Measurements from ENCODE around the gene MAN1C1.

MAN1C1 gene

GRCh38 chr1:25725482-25725881 lies 108.9 kb downstream of the MAN1C1 start:
- TF ChIP-seq NFIC (IDR thresholded peaks at IDR 0.05) = no peak
- no peak for TF ChIP-seq TCF12 (IDR thresholded peaks at IDR 0.05; ENCODE audit: low read depth)
- TF ChIP-seq CREB1 (IDR thresholded peaks at IDR 0.05; ENCODE audit: low read depth) = no peak
- no peak for TF ChIP-seq ZBTB7A (IDR thresholded peaks at IDR 0.05; ENCODE audit: low read depth)
- no peak for TF ChIP-seq TEAD4 (IDR thresholded peaks at IDR 0.05)
- TF ChIP-seq TAF1 (IDR thresholded peaks at IDR 0.05; ENCODE audit: low read depth) = no peak

- TF ChIP-seq TAF1 (IDR thresholded peaks at IDR 0.05; ENCODE audit: low read depth) (no peak), RAD21 (IDR thresholded peaks at IDR 0.05; ENCODE audit: low read depth) (no peak), FOXM1 (IDR thresholded peaks at IDR 0.05; ENCODE audit: borderline replicate concordance, low read depth) (no peak), REST (IDR thresholded peaks at IDR 0.05; ENCODE audit: low read depth) (no peak), NFIC (IDR thresholded peaks at IDR 0.05) (no peak), USF1 (IDR thresholded peaks at IDR 0.05) (no peak), YY1 (IDR thresholded peaks at IDR 0.05; ENCODE audit: low read depth) (no peak), EP300 (IDR thresholded peaks at IDR 0.05; ENCODE audit: borderline replicate concordance) (no peak), CEBPB (IDR thresholded peaks at IDR 0.05) (no peak)
Observed at GRCh38 chr1:25727088-25727487, 110.5 kb downstream of the MAN1C1 start.

- TF ChIP-seq EGR1 (IDR thresholded peaks at IDR 0.05) (no peak), NFIC (IDR thresholded peaks at IDR 0.05) (no peak), TCF12 (IDR thresholded peaks at IDR 0.05; ENCODE audit: low read depth) (no peak), USF1 (IDR thresholded peaks at IDR 0.05) (no peak), TAF1 (IDR thresholded peaks at IDR 0.05; ENCODE audit: low read depth) (no peak), CREB1 (IDR thresholded peaks at IDR 0.05; ENCODE audit: low read depth) (no peak), EP300 (IDR thresholded peaks at IDR 0.05; ENCODE audit: borderline replicate concordance) (no peak), ZBTB7A (IDR thresholded peaks at IDR 0.05; ENCODE audit: low read depth) (no peak)
Observed at GRCh38 chr1:25727635-25728286, 111.2 kb downstream of the MAN1C1 start.

- no peak for TF ChIP-seq USF1 (IDR thresholded peaks at IDR 0.05)
- TF ChIP-seq ZBTB7A (IDR thresholded peaks at IDR 0.05; ENCODE audit: low read depth) = no peak
- no peak for TF ChIP-seq FOXM1 (IDR thresholded peaks at IDR 0.05; ENCODE audit: borderline replicate concordance, low read depth)
- TF ChIP-seq NFIC (IDR thresholded peaks at IDR 0.05) = no peak
- TF ChIP-seq CEBPB (IDR thresholded peaks at IDR 0.05) = no peak
- TF ChIP-seq CREB1 (IDR thresholded peaks at IDR 0.05; ENCODE audit: low read depth) = no peak
- no peak for TF ChIP-seq EGR1 (IDR thresholded peaks at IDR 0.05)
- no peak for TF ChIP-seq TAF1 (IDR thresholded peaks at IDR 0.05; ENCODE audit: low read depth)
- TF ChIP-seq REST (IDR thresholded peaks at IDR 0.05; ENCODE audit: low read depth) = no peak
- TF ChIP-seq RAD21 (IDR thresholded peaks at IDR 0.05; ENCODE audit: low read depth) = no peak
- no peak for TF ChIP-seq MAX (IDR thresholded peaks at IDR 0.05)
- no peak for TF ChIP-seq TEAD4 (IDR thresholded peaks at IDR 0.05)
Observed at GRCh38 chr1:25728301-25728935, 111.8 kb downstream of the MAN1C1 start.

- TF ChIP-seq NFIC (IDR thresholded peaks at IDR 0.05) = no peak
- no peak for TF ChIP-seq YY1 (IDR thresholded peaks at IDR 0.05; ENCODE audit: low read depth)
- TF ChIP-seq CREB1 (IDR thresholded peaks at IDR 0.05; ENCODE audit: low read depth) = no peak
- TF ChIP-seq USF1 (IDR thresholded peaks at IDR 0.05) = no peak
- no peak for TF ChIP-seq RAD21 (IDR thresholded peaks at IDR 0.05; ENCODE audit: low read depth)
- TF ChIP-seq EGR1 (IDR thresholded peaks at IDR 0.05) = no peak
- no peak for TF ChIP-seq CEBPB (IDR thresholded peaks at IDR 0.05)
- no peak for TF ChIP-seq REST (IDR thresholded peaks at IDR 0.05; ENCODE audit: low read depth)
Observed at GRCh38 chr1:25729045-25729444, 112.5 kb downstream of the MAN1C1 start.
